D341Med (cell line): Measurements from ENCODE around the gene OPRD1.

ENCODE experiments used
- DNase-seq: peaks from one replicate; pipeline ENCODE4 v3.0.0; 2012; ENCODE audit warnings: low spot score

OPRD1 gene

DNA sequence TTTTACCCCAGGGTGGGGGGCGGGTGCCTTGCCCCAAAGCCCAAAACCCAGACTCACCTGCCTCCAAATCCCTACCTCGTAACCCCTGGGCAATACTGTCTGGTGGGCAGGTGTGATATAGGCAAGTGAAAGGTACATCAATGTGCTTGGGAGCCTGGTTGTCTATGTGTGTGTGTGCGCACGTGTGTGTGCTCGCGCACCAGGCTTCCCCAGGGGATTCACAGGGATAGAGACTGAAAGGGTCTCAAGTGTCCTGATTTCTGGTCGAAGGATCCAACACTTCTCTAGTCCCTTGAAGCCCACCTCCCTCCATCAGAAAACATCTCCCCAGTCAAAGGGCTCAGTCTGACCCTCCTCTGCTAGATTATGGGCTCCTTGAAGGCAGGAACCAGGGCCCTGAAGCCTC lies 73.5 kb downstream of the OPRD1 start:
- DNase-seq, result no peak

DNA sequence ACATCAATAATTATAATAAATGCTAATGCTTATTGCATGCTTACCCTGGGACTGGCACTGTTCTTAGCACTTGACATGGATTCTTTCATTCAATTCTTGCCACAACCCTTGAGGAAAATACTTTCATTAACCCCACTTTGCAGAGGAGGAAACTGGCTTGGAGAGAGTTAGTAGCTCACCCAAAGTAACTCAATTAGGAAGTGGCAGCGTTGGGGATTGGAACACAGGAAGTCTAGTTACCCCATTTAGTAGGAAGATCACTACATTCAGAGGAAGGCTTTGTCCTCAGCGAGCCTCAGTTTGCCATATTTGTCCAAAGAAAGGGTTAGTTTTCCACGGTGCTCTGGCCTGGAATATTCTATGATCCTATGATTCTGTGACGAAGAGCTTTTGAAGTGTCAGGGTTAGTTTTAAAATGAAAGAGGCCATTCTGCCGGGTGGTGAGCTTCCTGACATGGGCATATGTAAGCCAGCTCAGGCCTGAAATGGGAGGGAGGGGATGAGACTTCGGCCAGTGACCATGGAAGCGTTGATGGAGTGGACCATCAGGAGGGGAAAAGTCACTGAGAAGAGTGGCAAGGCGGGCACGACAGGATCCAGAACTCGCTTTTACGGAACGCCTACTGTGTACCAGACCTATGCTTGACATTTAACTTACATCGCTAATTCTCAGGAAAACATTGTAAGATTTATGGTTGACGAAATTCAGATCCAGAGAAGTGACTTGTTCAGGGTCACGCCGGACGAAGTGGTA lies 74.2 kb downstream of the OPRD1 start:
- DNase-seq, result no peak

DNA sequence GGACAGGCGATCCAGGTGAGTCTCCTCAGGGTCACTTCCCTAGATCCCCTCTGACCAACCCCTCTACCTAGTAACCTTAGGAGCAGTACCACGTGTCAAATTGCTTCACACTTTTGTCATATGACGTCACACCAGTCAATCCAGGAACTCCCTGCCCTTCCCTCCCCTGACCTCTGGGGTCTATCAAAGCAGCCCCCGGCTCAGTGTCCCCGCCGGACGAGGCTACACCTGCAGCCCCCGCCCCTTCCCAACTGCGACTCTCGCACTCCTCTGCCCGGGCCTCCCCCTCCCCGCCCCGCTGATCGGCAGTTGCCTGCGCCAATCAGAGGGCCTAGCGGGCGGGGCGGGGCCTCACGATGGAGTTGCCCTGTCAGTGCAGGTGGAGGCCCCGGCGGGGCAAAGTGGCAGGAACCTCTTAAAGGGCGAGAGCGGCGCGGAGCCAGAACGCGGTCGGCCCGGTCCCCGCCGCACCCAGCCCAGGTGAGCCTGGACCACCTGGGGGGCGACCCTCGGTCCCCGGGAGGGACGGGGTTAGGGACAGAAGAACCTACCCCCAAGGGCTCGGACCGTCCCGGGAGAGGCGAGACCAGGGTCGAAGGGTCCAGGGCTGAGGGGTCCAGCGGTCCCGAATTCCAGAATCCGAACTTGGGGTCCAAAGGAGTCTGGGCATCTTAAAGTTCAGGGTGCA lies 74.9 kb downstream of the OPRD1 start:
- peak; percentile 97 for DNase-seq

DNA sequence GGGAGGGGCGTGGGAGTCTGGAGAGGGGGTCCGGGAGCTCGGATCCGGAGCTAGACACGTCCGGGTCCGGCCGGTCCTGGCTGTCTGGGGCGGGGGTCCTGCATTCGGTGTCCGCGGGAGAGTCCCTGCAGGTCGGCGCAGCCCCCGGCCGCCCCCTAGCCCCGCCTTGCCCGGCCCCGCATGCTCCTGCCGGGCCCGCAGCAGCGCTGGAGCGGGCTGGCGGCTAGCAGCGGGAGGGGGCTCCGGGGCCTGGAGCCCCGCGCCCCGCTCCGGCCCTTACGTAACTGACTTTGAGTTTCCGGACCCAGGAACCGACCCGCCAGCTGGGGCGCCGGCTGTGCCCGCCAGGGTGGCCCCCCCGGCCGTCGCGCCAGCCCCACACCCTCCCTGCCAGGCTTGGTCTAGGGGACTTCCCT lies 75.5 kb downstream of the OPRD1 start:
- DNase-seq, result peak; percentile 57

DNA sequence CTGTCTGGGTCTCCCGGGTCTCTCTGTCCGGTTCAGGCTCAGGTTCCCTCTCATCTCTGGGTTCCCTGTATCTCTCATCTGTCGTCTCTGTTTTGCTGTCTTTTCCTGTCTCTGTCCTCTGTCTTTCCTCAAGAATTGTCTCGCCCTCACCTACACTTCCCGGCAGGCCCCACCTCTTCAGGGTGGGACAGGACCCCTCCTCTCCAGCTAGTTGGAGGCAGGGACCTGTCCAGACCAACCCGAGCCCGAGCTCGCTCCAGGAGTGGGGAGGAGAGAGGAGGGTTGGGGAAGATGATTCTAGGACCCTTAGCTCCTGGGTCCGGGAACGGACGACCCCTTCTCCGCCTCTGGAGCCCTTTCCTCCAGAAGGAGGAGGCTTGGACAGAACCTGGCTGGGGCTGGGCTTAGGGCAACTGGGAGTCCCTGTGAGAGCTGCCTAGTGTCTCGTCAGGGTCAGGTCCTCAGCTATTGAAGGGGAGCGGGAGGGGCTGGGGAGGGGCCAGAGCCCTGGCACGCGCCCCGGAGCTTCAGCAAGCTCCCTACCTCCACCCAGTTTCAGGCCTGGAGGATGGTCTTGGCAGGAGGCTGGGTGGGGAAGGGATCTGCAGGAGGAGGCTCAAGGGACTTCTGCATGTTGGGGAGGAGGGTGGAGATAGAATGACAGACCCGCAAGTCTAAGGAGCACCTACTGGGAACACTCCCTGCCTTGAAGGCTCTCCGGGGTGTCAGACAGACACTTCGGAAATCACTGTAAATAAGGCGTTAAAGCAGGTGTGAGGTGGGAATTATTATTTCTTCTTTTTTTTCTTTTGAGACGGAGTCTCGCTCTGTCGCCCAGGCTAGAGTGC lies 76.1 kb downstream of the OPRD1 start:
- DNase-seq, result no peak

- no peak for DNase-seq
Observed at GRCh38 chr1:28888915-28889314, 76.9 kb downstream of the OPRD1 start.

DNA sequence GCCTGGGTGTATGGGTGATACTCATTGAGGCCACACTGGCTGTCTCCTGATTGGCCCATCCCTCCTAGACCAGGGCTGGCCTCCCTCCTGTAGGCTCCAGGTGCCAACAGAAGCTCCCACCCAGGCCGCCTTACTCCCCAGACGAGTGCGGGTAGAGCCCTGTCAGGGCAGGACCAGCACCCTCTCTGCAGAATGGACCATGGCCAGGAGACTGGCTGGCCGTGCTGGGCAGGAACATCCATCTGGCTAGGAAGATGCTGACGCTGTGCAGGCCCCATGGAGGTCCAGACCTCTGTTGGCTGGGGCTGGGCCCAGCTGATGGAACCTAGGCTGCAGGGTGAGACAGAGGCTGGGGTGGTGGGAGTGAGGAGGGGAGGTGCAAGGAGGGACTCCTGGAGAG lies 77.4 kb downstream of the OPRD1 start:
- no peak for DNase-seq

DNA sequence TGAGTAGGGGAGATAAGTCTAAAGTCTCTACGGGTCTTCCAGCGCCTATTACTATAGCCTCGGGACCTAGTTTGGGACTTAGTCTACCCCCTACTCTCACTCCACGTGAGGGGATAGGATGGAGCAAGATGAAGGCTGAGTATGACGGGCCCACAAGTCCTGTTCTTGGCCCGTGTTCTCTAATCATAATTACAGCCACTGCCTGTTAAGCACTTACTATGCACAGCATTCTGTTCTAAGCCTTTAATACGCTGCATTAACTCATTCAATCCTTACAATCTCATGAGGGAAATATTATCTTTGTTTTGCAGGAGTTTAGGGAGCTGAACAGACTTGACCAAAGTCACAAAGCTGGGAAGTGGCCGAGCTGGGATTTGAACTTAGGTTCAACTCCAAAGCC lies 78.5 kb downstream of the OPRD1 start:
- peak; percentile 57 for DNase-seq

DNA sequence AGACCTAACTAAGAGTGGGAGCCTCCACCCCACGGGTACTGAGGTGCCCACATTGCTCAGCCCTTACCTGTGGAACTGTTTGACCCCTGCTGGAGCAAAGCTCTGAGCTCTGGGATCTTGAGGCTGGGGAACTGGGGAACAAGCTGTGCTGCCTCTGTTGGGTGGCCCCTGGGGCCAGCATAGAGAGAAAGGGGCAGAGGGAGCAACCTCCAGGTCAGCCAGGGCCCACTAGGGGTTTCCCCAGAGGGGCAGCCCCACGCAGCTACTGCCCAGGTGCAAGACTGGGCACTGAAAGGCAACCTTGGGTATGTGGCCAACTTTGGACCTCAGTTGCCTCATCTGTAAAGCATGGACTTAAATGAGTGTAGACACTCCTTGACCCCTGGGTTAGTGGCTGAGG lies 78.9 kb downstream of the OPRD1 start:
- no peak for DNase-seq

DNA sequence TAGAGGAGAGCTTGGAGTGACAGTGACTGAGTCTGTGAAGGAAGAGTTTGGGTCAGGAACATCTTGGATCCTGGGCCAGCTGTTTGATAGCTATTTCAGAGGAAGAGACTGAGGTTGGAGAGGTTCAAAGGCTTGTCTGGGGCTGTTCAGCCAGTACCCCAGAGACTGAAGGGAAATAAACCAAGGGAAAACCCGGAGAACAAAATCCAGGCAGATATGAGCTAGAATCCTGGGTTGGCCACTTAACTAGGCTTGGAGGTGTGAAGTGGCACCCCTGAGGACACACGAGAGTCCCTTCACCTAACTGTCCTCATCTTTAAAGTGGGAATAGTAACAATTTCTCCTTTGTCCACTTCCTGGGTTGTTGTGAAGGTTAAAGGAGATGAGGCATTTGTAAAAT lies 79.3 kb downstream of the OPRD1 start:
- no peak for DNase-seq

- DNase-seq, result peak; percentile 56
Observed at GRCh38 chr1:28893403-28894102, 81.6 kb downstream of the OPRD1 start.

- no peak for DNase-seq
Observed at GRCh38 chr1:28894785-28895184, 82.8 kb downstream of the OPRD1 start.

DNA sequence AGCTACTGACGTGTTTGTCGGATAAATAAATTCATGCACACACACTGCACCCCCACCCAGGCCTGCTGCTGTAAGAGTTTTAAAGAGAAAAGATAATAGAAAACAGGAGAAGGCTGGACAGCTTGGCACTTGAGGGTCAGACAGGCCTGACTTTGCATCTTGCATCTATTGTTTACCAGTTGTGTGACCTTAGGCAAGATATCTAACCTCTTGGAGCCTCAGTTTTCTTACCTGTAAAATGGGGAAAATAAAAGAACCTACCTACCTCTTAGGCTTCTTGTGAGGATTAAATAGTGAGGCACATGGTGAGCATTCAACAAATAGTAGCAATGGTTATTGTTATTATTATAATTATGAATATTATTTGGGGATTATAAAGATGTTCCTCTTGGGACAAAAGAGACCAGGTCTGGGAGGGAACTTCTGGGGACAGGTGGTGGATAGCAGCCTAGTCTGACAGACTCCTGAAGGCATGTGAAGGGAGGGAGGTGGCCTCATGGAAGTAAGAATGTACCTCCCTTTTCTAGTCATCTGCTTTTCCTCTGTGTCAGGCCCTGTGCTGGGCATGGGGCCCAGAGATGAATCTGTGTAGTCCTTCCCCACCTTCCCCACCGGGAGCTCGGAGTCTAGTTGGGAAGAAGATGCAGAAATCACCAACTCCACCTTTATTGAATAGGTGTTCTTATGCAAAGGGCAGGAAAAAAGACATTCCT lies 84.1 kb downstream of the OPRD1 start:
- no peak for DNase-seq

GRCh38 chr1:28896609-28896986 lies 84.6 kb downstream of the OPRD1 start:
- no peak for DNase-seq

GRCh38 chr1:28897789-28898188 lies 85.8 kb downstream of the OPRD1 start:
- no peak for DNase-seq

GRCh38 chr1:28898405-28898881 lies 86.5 kb downstream of the OPRD1 start:
- DNase-seq, result no peak

GRCh38 chr1:28899267-28899666 lies 87.3 kb downstream of the OPRD1 start:
- DNase-seq, result no peak

DNA sequence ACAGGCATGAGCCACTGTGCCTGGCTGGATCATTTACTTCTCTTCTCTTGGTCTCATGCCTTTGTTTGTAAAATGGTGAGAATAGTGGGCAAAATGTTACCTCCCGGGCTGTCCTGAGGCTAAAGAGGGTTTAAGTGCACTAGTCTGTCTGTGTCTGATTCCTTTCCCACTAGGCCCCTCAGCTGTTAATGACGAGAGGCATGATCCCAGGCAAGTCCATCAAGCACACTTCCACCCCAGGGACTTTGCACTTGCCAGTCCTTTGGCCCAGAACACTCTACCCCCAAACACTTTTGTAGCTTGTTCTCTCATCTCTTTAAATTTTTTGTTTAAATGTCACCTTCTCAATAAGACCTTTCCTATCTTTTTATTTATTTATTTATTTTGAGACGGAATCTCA lies 88.6 kb downstream of the OPRD1 start:
- DNase-seq, result no peak

- DNase-seq, result no peak
Observed at GRCh38 chr1:28902738-28903137, 90.8 kb downstream of the OPRD1 start.

- DNase-seq, result no peak
Observed at GRCh38 chr1:28905921-28906666, 94.1 kb downstream of the OPRD1 start.

DNA sequence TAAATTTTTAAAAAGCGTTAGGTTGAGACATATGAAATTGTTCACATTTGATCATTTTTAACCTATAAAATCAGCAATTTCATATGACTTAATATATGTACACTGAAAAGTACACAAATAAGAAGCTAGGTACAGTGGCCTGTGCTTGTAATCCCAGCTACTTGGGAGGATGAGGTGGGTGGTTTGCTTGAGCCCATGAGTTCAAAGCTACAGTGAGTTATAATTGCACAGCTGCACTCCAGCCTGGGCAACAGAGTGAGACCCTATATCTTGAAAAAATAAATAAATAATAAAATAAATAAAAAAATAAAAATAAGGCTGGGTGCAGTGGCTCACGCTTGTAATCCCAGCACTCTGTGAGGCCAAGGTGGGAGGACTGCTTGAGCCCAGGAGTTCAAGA lies 97.2 kb downstream of the OPRD1 start:
- no peak for DNase-seq
